IMR-90 (cell line): ENCODE data around the gene FAM241A. TPM values are rescaled to one million over a fixed set of nuclear protein-coding genes. Genes with fewer than 3 reads are reported as not detected.

Experiments
- ATAC-seq: fragments of 200-7000 bp; cut with Tn5 transposase; 2 replicates; pipeline ENCODE4 v1.9.1; 2020; ENCODE audit warnings: low read depth, mild to moderate bottlenecking, moderate library complexity
- BruUV-seq: library from RNA; stranded (reverse); fragments of 400-500 nt; replicated peaks from 2 replicates; lab custom pipeline; 2021; lab: Mats Ljungman, UMichigan
- CTCF ChIA-PET: fragments of 300-600 bp; formaldehyde crosslinking; extraction: SDS; loops from one replicate; lab custom pipeline; 2021; ENCODE audit warnings: antibody characterized with exemption; lab: Yijun Ruan, JAX
- POLR2A ChIA-PET: fragments of 300-600 bp; sonication (Branson Sonifier 250); formaldehyde crosslinking; loops from one replicate; lab custom pipeline; 2022; ENCODE audit warnings: antibody characterized with exemption; ENCODE audit not compliant: unreplicated experiment; lab: Charles Lee
- DNase-seq: peaks from one replicate; pipeline ENCODE4 v3.0.0; 2013
- H2AFZ ChIP-seq: replicated peaks from 2 replicates; pipeline ENCODE3; 2013; ENCODE audit warnings: low read length, mild to moderate bottlenecking; ENCODE audit not compliant: poor library complexity
- H2AK5ac ChIP-seq: 2 replicates; pipeline ENCODE4 v1.6.1; 2013; ENCODE audit warnings: low read depth, low read length, inconsistent platforms
- H2AK9ac ChIP-seq: replicated peaks from 2 replicates; pipeline ENCODE3; 2013; ENCODE audit warnings: mild to moderate bottlenecking, low read depth, low read length, moderate library complexity; ENCODE audit not compliant: poor library complexity
- H2BK120ac ChIP-seq: 2 replicates; pipeline ENCODE4 v1.6.1; 2013; ENCODE audit warnings: low read depth, low read length, inconsistent platforms
- H2BK15ac ChIP-seq: 3 replicates; pipeline ENCODE4 v1.6.1; 2013; ENCODE audit warnings: low read depth, low read length, inconsistent platforms
- H2BK20ac ChIP-seq: 2 replicates; pipeline ENCODE4 v1.6.1; 2013; ENCODE audit warnings: low read depth, mild to moderate bottlenecking, inconsistent platforms, low read length, moderate library complexity
- H2BK5ac ChIP-seq: 2 replicates; pipeline ENCODE4 v1.6.1; 2013; ENCODE audit warnings: mild to moderate bottlenecking, low read depth, low read length, inconsistent platforms; ENCODE audit not compliant: poor library complexity, severe bottlenecking
- H3K14ac ChIP-seq: replicated peaks from 2 replicates; pipeline ENCODE4 v1.6.1; 2013; ENCODE audit warnings: low read depth, low read length, inconsistent platforms
- H3K18ac ChIP-seq: 2 replicates; pipeline ENCODE4 v1.6.1; 2013; ENCODE audit warnings: low read depth, low read length, control low read depth
- H3K23ac ChIP-seq: 2 replicates; pipeline ENCODE4 v1.6.1; 2013; ENCODE audit warnings: low read depth, low read length, inconsistent platforms
- H3K27ac ChIP-seq: 2 replicates; pipeline ENCODE4 v1.5.1; 2013; ENCODE audit warnings: mild to moderate bottlenecking, control low read depth, low read length; ENCODE audit not compliant: insufficient read depth
- H3K27me3 ChIP-seq: 2 replicates; pipeline ENCODE4 v1.6.1; 2013; ENCODE audit warnings: low read length; ENCODE audit not compliant: control insufficient read depth, insufficient read depth
- H3K36me3 ChIP-seq: 2 replicates; pipeline ENCODE4 v1.6.1; 2013; ENCODE audit warnings: low read length, mixed read lengths; ENCODE audit not compliant: control insufficient read depth, insufficient read depth
- H3K4ac ChIP-seq: 2 replicates; pipeline ENCODE4 v1.6.1; 2013; ENCODE audit warnings: low read depth, low read length, inconsistent platforms
- H3K4me1 ChIP-seq: 2 replicates; pipeline ENCODE4 v1.6.1; 2013; ENCODE audit warnings: low read length, mixed read lengths; ENCODE audit not compliant: control insufficient read depth, insufficient read depth
- H3K4me2 ChIP-seq: 2 replicates; pipeline ENCODE4 v1.6.1; 2013; ENCODE audit warnings: low read depth, mild to moderate bottlenecking, control low read depth, low read length, moderate library complexity
- H3K4me3 ChIP-seq: 2 replicates; pipeline ENCODE4 v1.5.1; 2013; ENCODE audit warnings: low read depth, mild to moderate bottlenecking, control low read depth, low read length, moderate library complexity; ENCODE audit not compliant: insufficient read depth
- H3K56ac ChIP-seq: 2 replicates; pipeline ENCODE4 v1.6.1; 2013; ENCODE audit warnings: low read length, inconsistent platforms; ENCODE audit not compliant: insufficient read depth; ENCODE audit errors: extremely low read depth
- H3K79me1 ChIP-seq, 2 experiments: 2 replicates each; pipeline ENCODE4 v1.6.1; 2013; ENCODE audit warnings: low read length in 2 of 2, inconsistent platforms in 1 of 2, low read depth in 1 of 2
- H3K9ac ChIP-seq: 2 replicates; pipeline ENCODE4 v1.6.1; 2013; ENCODE audit warnings: low read depth, low read length, control low read depth
- H3K9me1 ChIP-seq: 2 replicates; pipeline ENCODE4 v1.6.1; 2013; ENCODE audit warnings: low read length, inconsistent platforms; ENCODE audit not compliant: insufficient read depth
- H3K9me3 ChIP-seq: 2 replicates; pipeline ENCODE4 v1.6.1; 2013; ENCODE audit warnings: low read length; ENCODE audit not compliant: control insufficient read depth, insufficient read depth
- H4K20me1 ChIP-seq: 2 replicates; pipeline ENCODE4 v1.6.1; 2013; ENCODE audit warnings: low read length, inconsistent platforms; ENCODE audit not compliant: insufficient read depth
- H4K5ac ChIP-seq: 2 replicates; pipeline ENCODE4 v1.6.1; 2013; ENCODE audit warnings: mild to moderate bottlenecking, low read depth, low read length, control low read depth
- H4K8ac ChIP-seq, 2 experiments: 2 replicates each; pipeline ENCODE4 v1.6.1; 2013; ENCODE audit warnings: low read depth in 2 of 2, low read length in 2 of 2, control low read depth in 1 of 2, inconsistent platforms in 1 of 2
- H4K91ac ChIP-seq: 2 replicates; pipeline ENCODE4 v1.6.1; 2013; ENCODE audit warnings: low read depth, low read length, inconsistent platforms; ENCODE audit not compliant: insufficient read depth
- MAFK ChIP-seq: IDR thresholded peaks from 2 replicates; pipeline ENCODE4 v1.6.1; 2012; ENCODE audit warnings: low read depth, low read length, improper control_type of control experiment
- MAZ ChIP-seq: IDR thresholded peaks from 2 replicates; pipeline ENCODE4 v1.6.1; 2012; ENCODE audit warnings: low read depth, mild to moderate bottlenecking, low read length, improper control_type of control experiment, moderate library complexity, borderline replicate concordance
- MXI1 ChIP-seq: IDR thresholded peaks from 2 replicates; pipeline ENCODE4 v1.6.1; 2012; ENCODE audit warnings: low read depth, mild to moderate bottlenecking, low read length, moderate library complexity, borderline replicate concordance
- NFE2L2 ChIP-seq: fragments of 150-350 bp; IDR thresholded peaks from 2 replicates; pipeline ENCODE4 v1.6.1; 2016; ENCODE audit warnings: low read depth, mild to moderate bottlenecking, low read length
- POLR2A ChIP-seq: IDR thresholded peaks from 2 replicates; pipeline ENCODE4 v1.6.1; 2012; ENCODE audit warnings: mild to moderate bottlenecking, low read depth, low read length
- RAD21 ChIP-seq: IDR thresholded peaks from 2 replicates; pipeline ENCODE4 v1.6.1; 2012; ENCODE audit warnings: low read length, improper control_type of control experiment
- SMC3 ChIP-seq: fragments of 150-350 bp; IDR thresholded peaks from 2 replicates; pipeline ENCODE4 v1.6.1; 2016; ENCODE audit warnings: low read depth, mild to moderate bottlenecking, antibody characterized with exemption, low read length, moderate library complexity
- WGBS, 2 experiments: methylation state at CpG; one replicate each; pipeline versions ENCODE4 v1.1.5 to v1.1.7; 2013; ENCODE audit warnings: missing lambda C conversion rate in 2 of 2; ENCODE audit not compliant: insufficient read length in 1 of 2; ENCODE audit errors: extremely low coverage in 2 of 2; 5-methylcytosine and 5-hydroxymethylcytosine counted together
- dilution Hi-C: fragments of 300-500 bp; cut with HindIII; formaldehyde crosslinking; loops from one replicate; pipeline ENCODE4 v1.14.3; 2018; ENCODE audit warnings: low sequenced_read_pairs; ENCODE audit not compliant: unreplicated experiment
- in situ Hi-C: fragments of 300-500 bp; cut with MboI; formaldehyde crosslinking; loops from 3 replicates; pipeline ENCODE4 v1.14.3; 2019; ENCODE audit warnings: low sequenced_read_pairs, inconsistent platforms, mixed read lengths
- intact Hi-C: fragments of 100-400 bp; cut with micrococcal nuclease; formaldehyde crosslinking; loops from 2 replicates; pipeline ENCODE4 v1.10.0; 2022
- polyA plus RNA-seq, 3 experiments: library from polyadenylated mRNA; depleted of rRNA; stranded (reverse); fragments of >200 nt; gene quantifications; 2 replicates each; pipeline ENCODE4 v1.2.3, GENCODE V29; 2012; ENCODE audit warnings: low replicate concordance in 1 of 3
- total RNA-seq: library from RNA; depleted of rRNA; stranded (reverse); fragments of >200 nt; gene quantifications from 2 replicates; pipeline ENCODE4 v1.2.3, GENCODE V29; 2012
- TF ChIP-seq, protein P1 (sequence below): fragments of 150-350 bp; IDR thresholded peaks from 2 replicates; pipeline ENCODE4 v1.6.1; 2017; ENCODE audit warnings: mild to moderate bottlenecking, antibody characterized with exemption, low read length, low read depth

The FAM241A gene
- total and polyA plus RNA-seq, 2 of the 4 experiments (the other 2 are of a cell fraction): under 0.01 to 0.24 TPM

DNA sequence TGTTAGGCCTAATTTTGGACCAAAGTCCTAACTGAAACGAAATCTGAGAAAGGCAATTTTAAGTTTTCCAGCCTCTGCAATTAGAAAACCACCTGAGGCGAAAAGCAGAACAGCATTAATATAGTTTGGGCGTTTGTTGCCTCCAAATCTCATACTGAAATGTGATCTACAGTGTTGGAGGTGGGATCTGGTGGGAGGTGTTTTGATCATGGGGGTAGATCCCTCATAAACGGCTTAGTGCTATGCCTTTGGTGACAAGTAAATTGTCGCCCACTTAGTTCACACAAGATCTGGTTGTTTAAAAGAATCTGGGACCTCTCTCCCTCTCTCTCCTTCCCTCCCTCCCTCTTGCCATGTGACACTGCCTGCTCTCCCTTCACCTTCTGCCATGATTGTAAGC is 5.7 kb downstream of the FAM241A start:
- DNase-seq (no peak), ATAC-seq (no peak)
- H3K56ac ChIP-seq: no peak overlapping the region
- BruUV-seq: no TSS peak
- no peak overlapping the region for H3K27ac ChIP-seq
- WGBS, 2 experiments: no CpG with 5 or more reads among the region's 5 CpGs
- H3K36me3 ChIP-seq: no peaks in the 10 kb centered on the region
- H3K79me1 ChIP-seq: peaks cover 0 to 3% of the 10 kb centered on the region in 2 experiments; a peak in 1 of 4 replicates
- TF ChIP-seq MAFK (no peak), MXI1 (no peak), POLR2A (no peak), NFE2L2 (no peak), MAZ (no peak), RAD21 (no peak), SMC3 (no peak)
- TF ChIP-seq, protein P1, sequence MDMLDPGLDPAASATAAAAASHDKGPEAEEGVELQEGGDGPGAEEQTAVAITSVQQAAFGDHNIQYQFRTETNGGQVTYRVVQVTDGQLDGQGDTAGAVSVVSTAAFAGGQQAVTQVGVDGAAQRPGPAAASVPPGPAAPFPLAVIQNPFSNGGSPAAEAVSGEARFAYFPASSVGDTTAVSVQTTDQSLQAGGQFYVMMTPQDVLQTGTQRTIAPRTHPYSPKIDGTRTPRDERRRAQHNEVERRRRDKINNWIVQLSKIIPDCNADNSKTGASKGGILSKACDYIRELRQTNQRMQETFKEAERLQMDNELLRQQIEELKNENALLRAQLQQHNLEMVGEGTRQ: no peak
- H2BK20ac ChIP-seq: no peak overlapping the region
- no peak overlapping the region for H3K4me2 ChIP-seq
- H3K4ac ChIP-seq: no peak overlapping the region
- H4K91ac ChIP-seq: no peak overlapping the region
- CTCF ChIA-PET: no interaction called here
- no peak overlapping the region for H3K18ac ChIP-seq
- H2AK9ac ChIP-seq: no peak overlapping the region
- H3K9ac ChIP-seq: no peak overlapping the region
- no peak overlapping the region for H3K23ac ChIP-seq
- H3K9me1 ChIP-seq: no peaks in the 10 kb centered on the region
- H3K4me1 ChIP-seq: no peaks in the 10 kb centered on the region
- H3K27me3 ChIP-seq: no peaks in the 10 kb centered on the region; the same call in 1 of the 2 replicates
- H4K8ac ChIP-seq: no peak overlapping the region
- no peak overlapping the region for H2BK5ac ChIP-seq
- in situ Hi-C loops (no loop called here), intact Hi-C loops (no loop called here), dilution Hi-C loops (no loop called here)
- H2AK5ac ChIP-seq: no peak overlapping the region
- POLR2A ChIA-PET: interaction anchor here (0.7 kb wide), 1 partner anchor 68 kb away, joined by 3 read pairs; no protein-coding TSS in a partner anchor
- H2BK15ac ChIP-seq: no peak overlapping the region
- H4K20me1 ChIP-seq: no peaks in the 10 kb centered on the region
- no peak overlapping the region for H2BK120ac ChIP-seq
- no peak overlapping the region for H4K5ac ChIP-seq
- no peaks in the 10 kb centered on the region for H3K9me3 ChIP-seq
- H3K4me3 ChIP-seq: no peak overlapping the region
- H2AFZ ChIP-seq: no peak overlapping the region
- H3K14ac ChIP-seq: no peak overlapping the region
